Frontal cortex (tissue), 4 donors: ENCODE measurements around the gene TSHZ3. TPM values are rescaled to one million over a fixed set of nuclear protein-coding genes. Genes with fewer than 3 reads are reported as not detected.

Experiments used
- DNase-seq, 2 donors: peaks; one replicate each; pipeline ENCODE4 v3.0.0; 2012; ENCODE audit warnings: low spot score in 2 of 2
- FAIRE-seq: peaks from 2 replicates; lab custom pipeline; 2012; peaks lifted over from hg19 to GRCh38; lab: Jason Lieb, UNC
- total RNA-seq: library from RNA; depleted of rRNA; stranded (reverse); fragments of >200 nt; gene quantifications from one replicate; pipeline ENCODE4 v1.2.3, GENCODE V29; 2014
- donor health status: control.
- donor health status: control.
- donor health status: control.

The TSHZ3 gene
- total RNA-seq, 1 donor from 2014 or later = 22.8 TPM

DNA sequence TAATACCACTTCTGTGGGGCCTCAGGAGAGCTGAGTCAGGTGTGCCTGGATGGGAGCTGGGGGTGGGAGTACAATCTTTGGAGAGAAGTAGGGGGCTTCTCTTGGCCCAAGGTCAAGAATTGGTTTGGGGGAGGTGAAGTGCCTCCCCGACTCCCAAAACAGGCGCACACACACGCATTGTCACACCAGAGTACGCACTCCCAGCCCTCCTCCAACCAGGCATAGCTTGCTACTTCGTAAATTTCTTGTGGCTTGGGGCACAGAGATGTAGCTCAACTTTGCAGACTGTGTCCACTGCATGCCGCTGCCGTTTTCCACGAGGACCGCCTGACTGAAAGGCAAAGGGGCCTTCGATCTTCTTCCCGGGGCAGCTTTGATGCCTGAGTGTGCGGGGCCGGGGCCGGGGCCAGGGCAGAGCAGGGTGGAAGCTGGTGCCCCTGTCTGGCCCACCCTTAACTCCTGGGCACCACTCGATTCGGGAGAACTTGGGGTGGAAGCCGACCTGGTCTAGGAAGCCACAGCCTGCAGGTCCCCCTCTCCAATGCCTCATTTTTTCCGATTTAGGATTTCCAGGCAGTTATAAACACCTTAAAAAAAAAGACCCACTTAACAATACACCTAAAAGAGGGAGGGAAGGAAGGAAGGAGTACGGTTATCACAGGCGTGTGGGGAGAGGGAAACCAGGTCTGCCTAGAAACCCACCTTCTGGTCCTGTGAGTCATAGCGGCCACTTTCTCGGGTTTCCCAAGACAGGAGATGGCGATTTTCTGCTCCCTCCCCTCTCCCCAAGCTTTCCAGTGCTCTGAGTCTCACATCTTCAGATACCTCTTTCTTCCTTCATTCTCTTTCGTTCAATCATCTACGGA, 5.8 kb upstream of the TSHZ3 start:
- FAIRE-seq = no peak
- no peak for DNase-seq

DNA sequence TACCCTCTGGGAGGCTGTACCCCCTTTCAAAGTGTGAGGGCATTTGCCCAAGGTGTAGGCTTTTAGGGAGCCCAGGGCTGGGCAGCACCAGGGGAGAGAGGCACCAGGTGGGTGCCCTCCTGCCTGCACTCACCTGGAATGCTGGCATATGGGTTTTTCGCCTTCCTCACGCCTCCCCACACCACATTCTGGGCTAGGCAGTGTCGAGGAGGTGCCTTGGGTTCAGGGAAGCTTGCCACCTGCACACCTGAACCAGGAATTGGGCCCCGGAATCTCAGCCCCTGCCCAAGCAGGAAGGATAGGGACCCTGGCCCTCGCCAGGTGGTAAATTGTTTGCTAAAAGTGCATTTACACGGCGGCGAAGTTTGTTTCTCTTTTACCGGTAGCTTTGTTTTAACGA, 5.1 kb upstream of the TSHZ3 start:
- no peak for DNase-seq
- no peak for FAIRE-seq

GRCh38 chr19:31353833-31354232, 4.6 kb upstream of the TSHZ3 start:
- DNase-seq (no peak), FAIRE-seq (no peak)

- no peak for FAIRE-seq
- DNase-seq = no peak
Measured at GRCh38 chr19:31352782-31353651, 3.8 kb upstream of the TSHZ3 start.

GRCh38 chr19:31352296-31352781, 3.1 kb upstream of the TSHZ3 start:
- DNase-seq (no peak), FAIRE-seq (no peak)

GRCh38 chr19:31351855-31352195, 2.6 kb upstream of the TSHZ3 start:
- FAIRE-seq = no peak
- no peak for DNase-seq

DNA sequence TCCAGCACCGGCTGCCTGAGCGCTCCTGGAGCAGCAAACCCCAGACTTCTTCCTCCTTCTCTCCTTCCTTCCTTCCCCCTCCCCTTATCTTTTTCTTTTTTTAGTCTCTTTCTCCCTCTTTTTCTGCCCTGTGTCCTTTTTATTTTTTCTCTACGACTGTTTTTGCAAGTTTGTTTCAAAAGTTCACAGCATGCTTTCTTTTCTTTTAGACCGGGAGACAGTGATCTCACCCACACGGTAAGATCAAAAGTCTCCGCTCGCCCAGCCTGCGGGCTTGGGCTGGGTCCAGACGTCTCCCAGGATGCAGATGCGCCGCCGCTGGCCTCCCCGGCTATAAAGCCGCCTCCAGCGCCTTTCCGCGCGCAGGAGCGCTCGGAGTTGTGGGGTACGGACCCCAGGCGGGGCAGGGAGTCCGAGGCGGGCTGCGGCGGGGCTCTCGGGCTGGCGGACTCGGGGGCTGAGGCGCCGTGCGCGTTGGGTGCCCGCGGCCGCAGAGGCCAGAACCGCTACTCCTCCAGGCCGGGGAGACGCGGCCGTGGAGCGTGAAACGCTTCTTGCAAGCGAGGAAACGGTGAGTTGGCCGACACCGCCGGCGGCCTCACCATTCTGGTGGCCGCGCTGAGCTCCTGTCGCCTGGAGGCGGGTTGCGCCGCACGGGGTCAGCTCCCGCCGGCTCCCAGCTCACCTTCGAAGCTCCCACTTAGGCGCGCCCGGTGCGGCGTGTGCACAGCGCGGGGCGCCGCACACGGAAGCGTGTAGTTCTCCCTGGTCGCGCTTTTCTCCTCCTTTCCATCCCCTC, 2.0 kb upstream of the TSHZ3 start:
- DNase-seq (peak; percentile 48 to 58), FAIRE-seq (no peak)

DNA sequence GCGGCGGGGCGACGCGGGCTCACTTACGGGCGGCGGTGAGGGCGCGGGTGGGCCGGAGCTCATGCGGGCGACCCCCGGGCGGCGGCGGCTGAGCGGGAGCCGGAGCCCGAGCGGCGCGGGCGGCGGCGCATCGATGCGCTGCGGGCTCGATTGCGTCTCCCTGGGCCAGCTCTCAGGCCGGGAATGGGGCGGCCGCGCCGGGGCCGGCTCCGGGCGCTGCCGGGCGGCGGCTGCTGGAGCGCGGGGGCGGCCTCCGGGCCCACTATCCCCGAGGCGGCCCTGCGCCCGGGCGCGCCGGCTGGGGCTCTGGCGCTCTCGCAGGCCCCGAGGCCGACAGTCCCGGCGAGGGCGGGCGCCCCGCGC, 1.4 kb upstream of the TSHZ3 start:
- DNase-seq (peak; percentile 78 to 82), FAIRE-seq (no peak)

GRCh38 chr19:31350033-31350692, 927 bp upstream of the TSHZ3 start:
- peak; percentile 51 to 52 for DNase-seq
- no peak for FAIRE-seq

DNA sequence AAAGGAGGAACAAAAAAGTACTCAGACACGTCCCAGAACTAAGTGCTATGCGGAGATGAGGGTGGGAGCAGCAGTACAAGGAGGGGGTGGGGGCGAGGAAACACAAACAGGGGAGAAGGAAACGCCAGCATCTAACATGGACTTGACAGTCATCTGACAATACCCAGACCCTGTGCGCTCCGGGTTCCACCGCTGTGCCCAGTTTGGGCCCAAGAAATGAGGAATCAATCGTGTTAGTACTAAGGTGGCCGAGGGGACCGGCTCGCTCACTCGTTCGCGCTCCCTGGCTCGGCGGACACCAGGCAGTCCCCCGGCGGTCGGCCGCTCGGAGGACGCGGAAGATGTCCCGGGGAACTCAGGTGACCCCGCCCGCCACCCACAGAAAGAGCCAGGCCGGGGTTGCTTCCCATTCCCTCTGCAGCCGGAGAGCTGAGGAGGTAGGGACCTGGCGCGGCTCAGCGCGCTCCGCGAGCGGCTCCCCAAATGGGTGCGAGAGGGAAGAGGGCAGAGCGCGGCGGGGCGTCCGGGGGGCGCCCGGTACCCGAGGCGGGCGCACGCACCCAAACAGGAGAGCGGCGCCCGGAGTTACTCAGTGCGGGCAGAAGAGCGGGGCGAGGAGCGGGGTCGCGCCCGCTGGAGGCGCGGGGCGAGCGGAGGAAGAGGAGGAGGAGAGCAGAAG, 616 bp downstream of the TSHZ3 start:
- no peak for FAIRE-seq
- DNase-seq = no peak

- DNase-seq (no peak), FAIRE-seq (no peak)
Measured at GRCh38 chr19:31347828-31348392, 1.3 kb downstream of the TSHZ3 start.

- FAIRE-seq (no peak), DNase-seq (no peak)
Measured at GRCh38 chr19:31347354-31347753, 1.9 kb downstream of the TSHZ3 start.

- FAIRE-seq = no peak
- DNase-seq = no peak
Measured at GRCh38 chr19:31346184-31347059, 2.8 kb downstream of the TSHZ3 start.

- FAIRE-seq (no peak), DNase-seq (no peak)
Measured at GRCh38 chr19:31344403-31344802, 4.8 kb downstream of the TSHZ3 start.

GRCh38 chr19:31342926-31343325, 6.3 kb downstream of the TSHZ3 start:
- FAIRE-seq (no peak), DNase-seq (no peak)

DNA sequence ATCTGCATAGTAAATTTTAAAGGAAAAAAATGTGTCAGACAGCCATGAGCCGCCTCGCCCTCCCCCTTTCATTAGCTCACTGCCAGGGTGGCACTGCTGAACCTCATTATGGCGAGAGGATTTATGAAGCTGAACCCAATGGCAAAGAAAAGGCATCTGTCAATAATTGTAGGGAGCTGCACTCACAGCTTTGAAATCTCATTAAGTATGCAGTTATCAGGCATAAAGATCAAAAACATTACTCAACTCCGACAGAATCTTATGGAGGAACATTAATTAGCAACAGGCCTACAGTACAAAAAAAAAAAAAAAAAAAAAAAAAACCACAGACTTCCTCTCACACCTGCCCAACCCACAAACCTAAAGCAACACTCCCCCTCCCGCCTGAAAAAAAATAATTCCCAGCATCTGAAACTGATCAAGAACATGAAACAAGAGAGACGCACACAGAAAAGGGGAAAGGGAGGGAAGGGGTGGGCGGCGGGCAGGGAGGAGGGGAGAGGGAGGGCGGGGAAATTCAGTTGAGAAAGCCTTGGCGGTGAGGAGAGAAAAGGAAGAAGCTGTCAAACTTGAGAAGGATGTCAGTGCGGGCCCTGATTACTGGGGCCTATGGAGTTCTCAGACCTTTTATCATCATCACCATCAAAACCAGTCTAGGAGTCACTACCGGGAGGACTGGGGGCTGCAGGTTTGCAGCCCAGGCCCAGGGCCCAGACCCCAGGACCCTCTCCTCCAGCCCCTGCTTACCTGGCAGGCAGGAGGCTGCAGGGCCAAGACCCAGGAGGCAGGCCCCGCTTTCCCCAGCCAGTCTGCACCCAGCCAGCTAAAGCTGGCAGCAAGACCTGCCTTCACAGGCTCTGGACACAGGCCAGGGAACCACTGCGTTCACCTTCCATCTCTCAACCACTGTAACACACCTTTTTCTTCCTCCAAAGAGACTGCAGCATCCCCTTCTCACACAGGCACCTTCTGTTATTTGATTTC, 8.9 kb downstream of the TSHZ3 start:
- DNase-seq = no peak
- no peak for FAIRE-seq

DNA sequence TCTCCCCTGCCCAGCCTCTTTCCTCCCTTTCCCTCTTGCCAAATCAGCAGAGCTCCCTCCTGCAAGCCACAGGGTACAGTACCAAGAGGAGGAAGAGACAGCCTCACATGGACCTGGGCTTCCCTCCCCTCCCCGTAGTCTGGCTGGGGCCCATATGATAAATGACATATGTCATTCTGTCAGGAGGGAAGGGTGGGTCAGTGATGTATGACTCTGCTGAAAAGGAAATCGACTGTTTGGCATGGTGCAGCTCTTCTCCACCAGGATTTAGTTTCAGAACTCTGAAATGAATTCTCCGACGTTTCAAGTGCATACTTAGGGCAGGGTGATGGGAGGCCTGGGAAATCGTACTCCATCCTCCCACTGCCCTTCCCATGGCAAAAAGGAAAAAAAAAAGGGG, 9.8 kb downstream of the TSHZ3 start:
- DNase-seq = no peak
- FAIRE-seq = no peak
